Measurements from ENCODE around the gene OVCH1.

DNA sequence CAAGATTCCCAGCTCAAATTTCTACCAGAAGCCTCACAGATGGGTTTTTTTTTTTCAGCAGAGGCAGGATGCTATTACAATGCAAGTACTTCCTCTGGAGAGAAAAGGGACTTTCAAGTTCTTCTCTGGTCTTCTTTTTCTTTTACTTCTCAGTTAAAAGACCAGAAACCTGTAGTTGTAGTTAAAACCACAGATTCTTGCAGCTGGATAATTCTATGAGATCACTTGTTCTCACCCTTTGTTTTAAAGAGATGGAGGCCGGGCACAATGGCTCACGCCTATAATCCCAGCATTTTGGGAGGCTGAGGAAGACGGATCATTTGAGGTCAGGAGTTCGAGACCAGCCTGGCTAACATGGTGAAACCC lies 47.6 kb upstream of the OVCH1 start:
- TF ChIP-seq POLR2AphosphoS5 (IDR thresholded peaks at IDR 0.05; ENCODE audit: low read depth), result no peak
- no peak for TF ChIP-seq CTCF (IDR thresholded peaks at IDR 0.05; ENCODE audit: insufficient read depth, low read length)
- no peak for TF ChIP-seq REST (IDR thresholded peaks at IDR 0.05; ENCODE audit: insufficient replicate concordance, low read depth)
- no peak for TF ChIP-seq GABPA (IDR thresholded peaks at IDR 0.05; ENCODE audit: low read depth)

Measured in HL-60 (cell line).